GM19238 (cell line): ENCODE data around the gene NUDT1.
A peak's percentile ranks its signal among the peaks of the same experiment; 100 is the strongest.

Experiments used
- DNase-seq: peaks from one replicate; pipeline ENCODE4 v3.0.0; 2011; ENCODE audit warnings: low spot score; ENCODE audit not compliant: insufficient read length

Gene NUDT1

DNA sequence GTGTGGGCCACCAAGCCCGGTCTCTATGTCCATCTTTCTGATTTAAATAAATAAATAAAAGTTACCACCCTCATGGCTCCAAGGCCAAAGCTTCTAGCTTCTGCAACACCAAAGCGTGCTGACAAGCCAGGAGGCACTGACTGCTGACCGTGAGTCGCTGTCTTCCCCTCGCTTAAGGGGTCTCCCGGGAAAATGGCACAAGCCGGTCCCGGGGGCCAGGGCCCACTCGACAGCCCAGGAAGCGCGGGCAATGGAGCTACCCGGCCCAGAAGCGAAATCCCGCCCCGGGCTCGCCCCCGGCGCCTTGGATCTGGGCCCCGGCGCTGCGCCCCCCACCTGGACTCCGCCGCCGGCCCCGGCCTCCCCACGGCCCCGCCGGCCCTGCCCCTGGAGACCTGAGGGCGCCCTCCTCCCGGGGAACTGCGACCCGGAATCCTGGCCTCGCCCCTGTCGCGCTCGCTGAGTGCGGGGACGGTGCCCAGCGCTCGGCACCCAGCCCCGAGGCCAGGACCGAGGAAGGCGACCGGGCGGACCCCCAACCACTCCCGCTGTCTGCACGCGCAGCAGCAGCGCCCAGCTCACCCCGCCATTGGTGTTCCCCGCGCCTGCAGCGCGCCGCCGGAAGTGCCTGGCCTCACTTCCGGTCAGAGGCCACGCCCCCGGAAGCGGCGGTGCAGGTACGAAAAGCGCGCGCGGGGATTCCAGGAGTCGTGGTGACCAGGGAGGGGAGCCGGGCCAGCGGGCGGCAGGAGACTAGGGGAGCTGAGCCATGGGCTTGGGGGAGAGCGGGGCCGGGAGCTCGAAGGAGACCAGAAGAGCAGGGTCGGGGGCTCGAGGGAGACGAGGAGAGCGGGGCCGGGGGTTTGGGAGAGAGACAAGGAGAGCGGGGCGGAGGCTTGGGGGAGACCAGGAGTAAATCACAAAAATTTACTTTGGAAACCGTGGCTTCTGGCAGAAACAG is at the start of gene NUDT1, which contains the start of gene MRM2:
Gene NUDT1 (plus strand): TSS at position 647 of the 961 bp plus-strand sequence. CDS start 2,349 bp downstream, outside the sequence.
Gene MRM2 (minus strand): TSS at position 626 of the 961 bp plus-strand sequence. CDS start 36 bp downstream, at position 590.
- peak; percentile 85 for DNase-seq

- DNase-seq: no peak
These were observed 49.0 kb upstream of the NUDT1 start for GRCh38 chr7:2192831-2193534.

GRCh38 chr7:2193575-2194305 is 48.3 kb upstream of the NUDT1 start:
- DNase-seq: no peak

GRCh38 chr7:2195400-2196246 is 46.4 kb upstream of the NUDT1 start:
- DNase-seq: no peak

- DNase-seq: no peak
These were observed 45.3 kb upstream of the NUDT1 start for GRCh38 chr7:2196381-2197378.

DNA sequence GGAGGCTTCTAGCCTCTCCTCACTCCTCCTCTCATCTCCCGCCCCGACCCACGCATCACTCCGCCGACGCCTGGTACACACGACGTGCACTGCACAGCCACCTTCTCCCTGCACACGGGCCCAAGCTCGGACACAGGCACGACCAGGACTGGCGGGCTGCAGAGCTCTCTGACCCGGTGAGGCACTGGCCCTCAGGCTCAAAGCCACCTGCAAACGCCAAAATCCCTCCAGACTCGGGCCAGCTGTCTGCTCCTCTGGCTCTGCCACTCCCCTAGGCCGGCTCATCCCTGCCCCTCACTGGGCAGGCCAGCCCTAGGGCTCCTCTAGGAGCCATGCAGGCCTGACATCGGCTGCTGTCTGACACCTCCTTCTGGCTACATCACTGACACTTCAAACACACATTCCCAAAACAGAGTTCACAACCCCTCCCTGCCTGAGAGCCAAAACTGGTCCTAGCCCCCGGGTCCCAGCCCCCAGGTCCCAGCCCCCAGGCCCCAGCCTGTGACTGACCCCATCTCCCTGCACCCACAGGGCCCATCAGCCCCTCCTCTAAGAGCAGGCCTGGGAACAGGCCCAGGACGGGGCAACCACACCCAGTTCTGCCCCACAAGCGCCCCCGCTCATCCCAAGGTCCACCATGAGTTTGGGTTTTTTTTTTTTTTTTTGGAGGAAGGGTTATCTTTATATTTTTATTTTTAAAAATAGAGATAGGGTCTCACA is 44.4 kb upstream of the NUDT1 start:
- no peak for DNase-seq

DNA sequence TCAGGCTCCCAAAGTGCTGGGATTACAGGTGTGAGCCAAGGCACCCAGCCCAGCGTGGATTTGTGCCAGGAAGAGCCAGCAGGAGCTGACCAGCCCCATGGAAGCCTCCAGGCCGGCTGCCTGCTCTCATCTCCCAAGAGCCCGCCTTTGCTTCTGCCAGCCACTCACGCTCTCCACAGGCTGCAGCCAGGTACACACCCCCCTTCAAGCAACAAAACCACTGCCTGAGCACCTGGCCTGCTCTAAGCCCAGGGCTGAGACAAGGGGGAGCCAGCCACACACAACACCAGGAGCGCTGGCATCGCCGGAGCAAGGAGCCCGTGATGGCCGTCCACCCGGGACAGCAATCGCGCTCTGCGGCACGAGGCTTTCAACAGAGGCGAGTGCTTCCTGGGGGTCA is 43.8 kb upstream of the NUDT1 start:
- no peak for DNase-seq

- DNase-seq: no peak
These were observed 43.3 kb upstream of the NUDT1 start for GRCh38 chr7:2198760-2199159.

- no peak for DNase-seq
These were observed 42.5 kb upstream of the NUDT1 start for GRCh38 chr7:2199528-2199927.

DNA sequence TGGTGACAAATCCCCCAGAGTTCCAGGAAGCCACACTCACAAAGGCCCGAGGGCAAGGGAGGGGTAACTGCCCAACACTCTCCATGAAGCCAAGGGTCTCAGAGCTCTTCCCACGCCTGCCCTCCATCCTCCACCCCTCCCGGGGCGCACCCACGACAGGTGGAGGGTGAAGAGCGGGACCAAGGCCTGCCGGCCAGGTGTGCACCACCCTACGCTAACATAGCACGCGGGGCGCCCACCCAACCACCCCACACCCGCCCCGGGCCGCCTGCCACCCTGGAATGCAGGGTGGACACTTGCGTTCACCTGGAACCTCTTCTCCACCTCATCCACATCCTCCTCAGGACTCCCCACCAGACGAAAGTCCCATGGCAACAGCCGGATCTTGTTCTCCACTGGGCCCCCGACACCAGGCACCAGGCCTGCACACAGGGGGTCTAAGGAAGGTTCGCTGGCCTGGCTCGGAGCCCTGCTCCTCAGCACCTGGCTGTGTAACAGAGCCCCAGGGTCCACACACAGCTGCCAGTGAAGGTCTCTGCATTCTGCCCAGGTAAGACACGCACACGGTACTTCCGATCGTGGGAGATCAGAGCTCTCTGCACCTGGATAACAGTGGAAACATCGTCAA is 42.0 kb upstream of the NUDT1 start:
- DNase-seq: no peak

- DNase-seq: no peak
These were observed 41.4 kb upstream of the NUDT1 start for GRCh38 chr7:2200584-2200980.

- no peak for DNase-seq
These were observed 40.9 kb upstream of the NUDT1 start for GRCh38 chr7:2201128-2201527.

DNA sequence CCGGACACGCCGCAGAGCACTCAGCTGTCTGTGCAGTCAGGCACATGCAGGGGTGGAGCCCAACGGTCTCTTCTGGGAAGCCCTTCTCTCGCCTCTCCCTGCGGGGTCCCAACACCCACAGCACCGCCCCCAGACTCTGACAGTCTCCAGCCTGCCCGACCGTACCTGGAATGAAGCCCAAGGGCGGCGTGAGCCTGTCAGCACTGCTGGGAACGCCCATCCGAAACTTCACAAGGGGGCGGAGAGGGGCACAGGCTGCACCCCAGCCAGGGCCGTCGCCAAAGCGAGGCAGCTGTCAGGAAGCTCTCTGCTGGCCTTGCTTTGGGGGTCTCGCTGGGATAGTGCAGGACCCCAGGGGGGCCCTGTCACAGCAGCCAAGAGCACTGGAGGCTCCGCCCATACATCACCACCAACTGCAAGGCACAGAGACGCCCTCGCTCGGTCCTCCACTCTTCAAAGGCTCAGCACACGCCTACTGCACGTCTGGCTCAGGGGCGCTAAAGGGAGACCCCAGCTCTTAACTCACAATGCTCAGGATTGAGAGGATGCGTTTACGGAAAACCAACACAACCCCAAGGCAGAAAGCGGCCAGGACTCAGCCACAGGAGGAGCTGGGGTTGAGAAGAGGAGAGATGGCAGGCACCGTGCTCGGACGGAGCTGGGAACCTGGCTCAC is 40.2 kb upstream of the NUDT1 start:
- DNase-seq: no peak

DNA sequence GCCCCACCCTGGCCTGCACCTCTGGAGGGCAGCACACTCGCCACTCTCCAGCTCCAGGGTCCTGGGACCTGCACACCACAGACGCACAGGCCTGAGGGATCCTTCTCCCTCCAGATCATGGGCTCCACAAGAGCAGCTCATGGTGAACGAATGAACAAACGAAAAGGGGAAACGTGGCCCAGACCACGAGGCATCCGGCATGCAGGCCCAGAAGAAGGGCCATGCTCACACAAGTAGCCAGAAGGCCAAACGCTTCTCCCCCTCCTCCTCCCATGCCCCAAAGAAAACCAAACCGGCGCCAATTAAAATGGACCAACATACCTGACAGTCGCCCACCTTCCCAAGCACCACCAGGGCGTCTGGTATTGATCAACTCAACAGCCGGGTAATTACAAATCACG is 39.7 kb upstream of the NUDT1 start:
- no peak for DNase-seq

- no peak for DNase-seq
These were observed 38.9 kb upstream of the NUDT1 start for GRCh38 chr7:2202901-2203765.

GRCh38 chr7:2203766-2204300 is 38.2 kb upstream of the NUDT1 start:
- no peak for DNase-seq

DNA sequence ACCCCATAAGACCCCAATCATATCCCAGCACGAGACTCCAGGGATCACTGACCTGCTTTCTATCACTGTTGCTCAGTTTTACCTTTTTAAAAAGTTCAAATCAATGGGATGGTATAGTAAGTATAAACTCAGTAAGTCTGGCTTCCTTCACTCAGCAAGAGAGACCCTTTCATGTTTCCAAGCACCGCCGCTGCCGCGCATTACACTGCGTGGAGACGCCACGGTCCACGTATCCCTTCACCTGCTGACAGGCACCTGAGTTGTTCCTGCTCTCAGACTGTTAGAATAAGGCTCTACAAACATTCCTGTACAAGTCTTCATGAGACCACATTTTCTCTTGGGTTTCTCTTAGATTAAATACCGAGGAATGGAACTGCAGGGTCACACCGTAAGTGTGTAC is 37.6 kb upstream of the NUDT1 start:
- DNase-seq: no peak
